Glutamatergic neuron (in vitro differentiated cells): ENCODE results near the gene MSRB3. TPM values are rescaled to one million over a fixed set of nuclear protein-coding genes. Genes with fewer than 3 reads are reported as not detected.
"Not testable (repeated sequence)": the region's sequence is repeated elsewhere in the genome, so short reads cannot be mapped to it uniquely, and the experiment has no call there.

Experiments used
- DNase-seq: peaks from one replicate; pipeline ENCODE4 v3.0.0; 2022
- H3K27ac Mint-ChIP-seq: one replicate; pipeline ENCODE4 v1.8.0; 2020; ENCODE audit warnings: mild to moderate bottlenecking, mixed read lengths, inconsistent platforms; ENCODE audit not compliant: unreplicated experiment
- H3K27me3 Mint-ChIP-seq: one replicate; pipeline ENCODE4 v1.8.0; 2020; ENCODE audit warnings: mild to moderate bottlenecking, moderate library complexity, mixed read lengths, inconsistent platforms; ENCODE audit not compliant: unreplicated experiment
- H3K36me3 Mint-ChIP-seq: one replicate; pipeline ENCODE4 v1.8.0; 2020; ENCODE audit warnings: mild to moderate bottlenecking, mixed read lengths, inconsistent platforms; ENCODE audit not compliant: unreplicated experiment
- H3K4me1 Mint-ChIP-seq: one replicate; pipeline ENCODE4 v1.8.0; 2020; ENCODE audit warnings: mild to moderate bottlenecking, low read depth, mixed read lengths, inconsistent platforms; ENCODE audit not compliant: unreplicated experiment
- H3K4me3 Mint-ChIP-seq: one replicate; pipeline ENCODE4 v1.8.0; 2020; ENCODE audit warnings: mild to moderate bottlenecking, mixed read lengths, inconsistent platforms; ENCODE audit not compliant: unreplicated experiment
- H3K9me3 Mint-ChIP-seq: one replicate; pipeline ENCODE4 v1.8.0; 2020; ENCODE audit warnings: mild to moderate bottlenecking, moderate library complexity, mixed read lengths, inconsistent platforms; ENCODE audit not compliant: unreplicated experiment
- total RNA-seq: library from RNA; stranded (reverse); fragmentation: NEBNext Ultra II Directional; extraction: Animal tissue kit (Norgen Biotek cat#: 25700); gene quantifications from one replicate; pipeline ENCODE4 v1.2.1, GENCODE V29; 2021; ENCODE audit not compliant: unreplicated experiment
- TF ChIP-seq, protein P1 (sequence below): fragments of 200-600 bp; sonication (generic); IDR thresholded peaks from one replicate; pipeline ENCODE4 v1.5.0; 2021; ENCODE audit not compliant: partially characterized antibody, unreplicated experiment

Gene MSRB3
- total RNA-seq, 1 donor from 2014 or later: 1.6 TPM

- Mint-ChIP-seq H3K36me3 (no peaks in the 10 kb centered on the region), H3K27ac (no peak overlapping the region), H3K4me1 (peaks cover 1% of the 10 kb centered on the region), H3K9me3 (no peaks in the 10 kb centered on the region), H3K27me3 (no peaks in the 10 kb centered on the region), H3K4me3 (no peak overlapping the region)
- TF ChIP-seq, protein P1, sequence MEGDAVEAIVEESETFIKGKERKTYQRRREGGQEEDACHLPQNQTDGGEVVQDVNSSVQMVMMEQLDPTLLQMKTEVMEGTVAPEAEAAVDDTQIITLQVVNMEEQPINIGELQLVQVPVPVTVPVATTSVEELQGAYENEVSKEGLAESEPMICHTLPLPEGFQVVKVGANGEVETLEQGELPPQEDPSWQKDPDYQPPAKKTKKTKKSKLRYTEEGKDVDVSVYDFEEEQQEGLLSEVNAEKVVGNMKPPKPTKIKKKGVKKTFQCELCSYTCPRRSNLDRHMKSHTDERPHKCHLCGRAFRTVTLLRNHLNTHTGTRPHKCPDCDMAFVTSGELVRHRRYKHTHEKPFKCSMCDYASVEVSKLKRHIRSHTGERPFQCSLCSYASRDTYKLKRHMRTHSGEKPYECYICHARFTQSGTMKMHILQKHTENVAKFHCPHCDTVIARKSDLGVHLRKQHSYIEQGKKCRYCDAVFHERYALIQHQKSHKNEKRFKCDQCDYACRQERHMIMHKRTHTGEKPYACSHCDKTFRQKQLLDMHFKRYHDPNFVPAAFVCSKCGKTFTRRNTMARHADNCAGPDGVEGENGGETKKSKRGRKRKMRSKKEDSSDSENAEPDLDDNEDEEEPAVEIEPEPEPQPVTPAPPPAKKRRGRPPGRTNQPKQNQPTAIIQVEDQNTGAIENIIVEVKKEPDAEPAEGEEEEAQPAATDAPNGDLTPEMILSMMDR: no peak
- no peak for DNase-seq
These were observed 28.7 kb downstream of the MSRB3 start for GRCh38 chr12:65307169-65307501.

GRCh38 chr12:65308006-65308405 lies 29.5 kb downstream of the MSRB3 start:
- no peaks in the 10 kb centered on the region for H3K9me3 Mint-ChIP-seq
- no peaks in the 10 kb centered on the region for H3K36me3 Mint-ChIP-seq
- TF ChIP-seq, protein P1: no peak
- H3K27me3 Mint-ChIP-seq: no peaks in the 10 kb centered on the region
- no peak overlapping the region for H3K27ac Mint-ChIP-seq
- no peak for DNase-seq
- peaks cover 1% of the 10 kb centered on the region for H3K4me1 Mint-ChIP-seq
- no peak overlapping the region for H3K4me3 Mint-ChIP-seq

GRCh38 chr12:65308601-65309071 lies 30.2 kb downstream of the MSRB3 start:
- TF ChIP-seq, protein P1: no peak
- Mint-ChIP-seq H3K27ac (no peak overlapping the region), H3K4me1 (peaks cover 1% of the 10 kb centered on the region)

GRCh38 chr12:65311260-65311659 lies 32.8 kb downstream of the MSRB3 start:
- Mint-ChIP-seq H3K4me1 (peaks cover 1% of the 10 kb centered on the region), H3K27me3 (no peaks in the 10 kb centered on the region), H3K36me3 (no peaks in the 10 kb centered on the region), H3K9me3 (no peaks in the 10 kb centered on the region), H3K27ac (no peak overlapping the region), H3K4me3 (no peak overlapping the region)
- TF ChIP-seq, protein P1: no peak
- DNase-seq: no peak

More at GRCh38 chr12:65308601-65309071, 30.2 kb downstream of the MSRB3 start:
- no peak for DNase-seq
- no peaks in the 10 kb centered on the region for H3K27me3 Mint-ChIP-seq
- H3K4me3 Mint-ChIP-seq: no peak overlapping the region
- H3K9me3 Mint-ChIP-seq: no peaks in the 10 kb centered on the region
- H3K36me3 Mint-ChIP-seq: no peaks in the 10 kb centered on the region

DNA sequence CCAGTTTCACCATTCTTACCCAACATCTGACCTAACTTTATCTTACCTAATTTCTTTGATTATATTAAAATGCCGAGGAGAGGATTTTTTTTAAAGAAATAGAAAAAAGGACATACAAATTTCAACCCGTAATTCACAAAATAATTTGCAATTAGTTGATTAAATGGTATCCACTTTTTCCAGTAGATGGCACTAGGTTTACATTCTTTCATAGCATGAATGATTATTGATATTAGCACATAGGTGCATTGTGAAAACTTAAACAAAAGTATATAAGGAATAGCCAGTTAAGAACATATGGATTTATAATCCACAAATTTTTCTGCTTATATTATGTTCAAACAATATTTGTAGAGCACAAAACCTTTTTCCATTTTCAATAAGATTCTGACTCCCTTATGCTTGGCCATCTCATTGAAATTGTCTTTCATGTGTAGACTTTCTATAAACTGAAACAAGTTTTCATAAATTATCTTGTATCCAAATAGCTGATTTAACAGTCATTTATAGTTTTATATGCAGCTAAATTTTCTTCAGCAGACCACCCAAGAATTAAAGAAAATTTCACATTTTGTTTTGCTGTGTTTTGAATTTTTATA lies 35.3 kb downstream of the MSRB3 start:
- no peak for DNase-seq
- Mint-ChIP-seq H3K4me1 (no peaks in the 10 kb centered on the region), H3K9me3 (no peaks in the 10 kb centered on the region), H3K27ac (no peak overlapping the region), H3K4me3 (no peak overlapping the region), H3K27me3 (no peaks in the 10 kb centered on the region), H3K36me3 (no peaks in the 10 kb centered on the region)
- TF ChIP-seq, protein P1: no peak

DNA sequence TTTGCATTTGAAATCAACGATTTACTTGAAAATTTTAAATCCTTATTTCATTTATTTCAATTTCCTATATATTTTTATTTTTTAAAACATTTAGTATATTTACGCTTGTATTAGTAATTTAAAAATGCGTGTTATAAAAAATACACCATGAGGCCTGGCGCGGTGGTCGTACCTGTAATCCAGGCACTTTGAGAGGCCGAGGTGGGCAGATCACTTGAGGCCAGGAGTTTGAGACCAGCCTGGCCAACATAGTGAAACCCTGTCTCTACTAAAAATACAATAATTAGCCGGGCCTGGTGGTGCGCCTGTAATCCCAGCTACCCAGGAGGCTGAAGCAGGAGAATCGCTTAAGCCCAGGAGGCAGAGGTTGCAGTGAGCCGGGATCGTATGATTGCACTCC lies 36.8 kb downstream of the MSRB3 start:
- not testable (repeated sequence) for DNase-seq, H3K4me1 Mint-ChIP-seq, H3K27ac Mint-ChIP-seq

More for the DNA sequence above, 36.8 kb downstream of the MSRB3 start:
- H3K4me3 Mint-ChIP-seq, H3K9me3 Mint-ChIP-seq, H3K27me3 Mint-ChIP-seq, H3K36me3 Mint-ChIP-seq: not testable (repeated sequence)
